Stimulated activated naive CD8-positive, alpha-beta T cell treated with anti-CD3 and anti-CD28 coated beads, Interleukin-15, amount 100 ng/mL, for 72 hours (primary cell): Measurements from ENCODE around the gene PTPRN2.

Experiments
- ATAC-seq: fragments of 150-1000 bp; cut with Tn5 transposase; 2 replicates; pipeline ENCODE4 v1.10.0; 2021; ENCODE audit warnings: mild to moderate bottlenecking, moderate library complexity
- DNase-seq, 2 donors: peaks; one replicate each; pipeline ENCODE4 v3.0.0; 2021 to 2022
- H3K27ac Mint-ChIP-seq, 2 donors: one replicate each; pipeline ENCODE4 v1.8.0; 2022; ENCODE audit warnings: mild to moderate bottlenecking in 2 of 2, mixed read lengths in 2 of 2, moderate library complexity in 2 of 2
- H3K27me3 Mint-ChIP-seq: one replicate; pipeline ENCODE4 v1.8.0; 2022; ENCODE audit warnings: mixed read lengths
- H3K4me1 Mint-ChIP-seq: one replicate; pipeline ENCODE4 v1.8.0; 2022; ENCODE audit warnings: mild to moderate bottlenecking, mixed read lengths
- H3K4me3 Mint-ChIP-seq, 2 donors: one replicate each; pipeline ENCODE4 v1.8.0; 2022; ENCODE audit warnings: mild to moderate bottlenecking in 2 of 2, mixed read lengths in 2 of 2, moderate library complexity in 1 of 2
- H3K9me3 Mint-ChIP-seq, 2 donors: one replicate each; pipeline ENCODE4 v1.8.0; 2022; ENCODE audit warnings: mixed read lengths in 2 of 2

The PTPRN2 gene

GRCh38 chr7:157690833-157691585, 896.6 kb downstream of the PTPRN2 start:
- H3K27me3 Mint-ChIP-seq: peaks cover 73% of the 10 kb centered on the region
- no peaks in the 10 kb centered on the region for H3K9me3 Mint-ChIP-seq
- DNase-seq (no peak), ATAC-seq (peak; percentile 39)
- H3K27ac Mint-ChIP-seq: no peak overlapping the region
- peak overlapping the region; percentile 60 to 61 for H3K4me3 Mint-ChIP-seq
- peaks cover 26% of the 10 kb centered on the region for H3K4me1 Mint-ChIP-seq

- Mint-ChIP-seq H3K27me3 (peaks cover 81% of the 10 kb centered on the region), H3K27ac (no peak overlapping the region), H3K4me3 (peak overlapping the region; percentile 61 to 75), H3K4me1 (peaks cover 32% of the 10 kb centered on the region), H3K9me3 (no peaks in the 10 kb centered on the region)
- DNase-seq (no peak), ATAC-seq (no peak)
Measured at GRCh38 chr7:157690058-157690832, 897.4 kb downstream of the PTPRN2 start.

GRCh38 chr7:157689269-157690057, 898.2 kb downstream of the PTPRN2 start:
- Mint-ChIP-seq H3K27me3 (peaks cover 81% of the 10 kb centered on the region), H3K4me1 (peaks cover 32% of the 10 kb centered on the region), H3K9me3 (no peaks in the 10 kb centered on the region), H3K27ac (no peak overlapping the region), H3K4me3 (no peak overlapping the region)
- no peak for DNase-seq
- no peak for ATAC-seq

GRCh38 chr7:157688533-157689268, 898.9 kb downstream of the PTPRN2 start:
- Mint-ChIP-seq H3K4me1 (peaks cover 39% of the 10 kb centered on the region), H3K4me3 (no peak overlapping the region), H3K27ac (no peak overlapping the region), H3K27me3 (peaks cover 81% of the 10 kb centered on the region), H3K9me3 (no peaks in the 10 kb centered on the region)
- DNase-seq: no peak
- ATAC-seq: no peak

- Mint-ChIP-seq H3K27ac (no peak overlapping the region), H3K4me3 (no peak overlapping the region), H3K4me1 (peaks cover 40% of the 10 kb centered on the region), H3K9me3 (no peaks in the 10 kb centered on the region), H3K27me3 (peaks cover 88% of the 10 kb centered on the region)
- DNase-seq (no peak), ATAC-seq (no peak)
Measured at GRCh38 chr7:157687845-157688532, 899.6 kb downstream of the PTPRN2 start.

- Mint-ChIP-seq H3K27ac (no peak overlapping the region), H3K9me3 (no peaks in the 10 kb centered on the region), H3K4me3 (no peak overlapping the region), H3K4me1 (peaks cover 40% of the 10 kb centered on the region), H3K27me3 (peaks cover 90% of the 10 kb centered on the region)
- ATAC-seq: no peak
- DNase-seq: no peak
Measured at GRCh38 chr7:157687158-157687557, 900.5 kb downstream of the PTPRN2 start.

GRCh38 chr7:157686285-157686894, 901.2 kb downstream of the PTPRN2 start:
- H3K27ac Mint-ChIP-seq: peak overlapping the region in 1 of 2 donors; percentile 17
- peaks cover 37% of the 10 kb centered on the region for H3K4me1 Mint-ChIP-seq
- peaks cover 90% of the 10 kb centered on the region for H3K27me3 Mint-ChIP-seq
- ATAC-seq: no peak
- DNase-seq: no peak
- no peaks in the 10 kb centered on the region for H3K9me3 Mint-ChIP-seq
- no peak overlapping the region for H3K4me3 Mint-ChIP-seq

- Mint-ChIP-seq H3K4me1 (peaks cover 33% of the 10 kb centered on the region), H3K27ac (no peak overlapping the region), H3K4me3 (peak overlapping the region in 1 of 2 donors; percentile 45), H3K27me3 (peaks cover 92% of the 10 kb centered on the region), H3K9me3 (no peaks in the 10 kb centered on the region)
- ATAC-seq (peak; percentile 30), DNase-seq (no peak)
Measured at GRCh38 chr7:157685430-157686284, 902.0 kb downstream of the PTPRN2 start.

GRCh38 chr7:157684909-157685429, 902.7 kb downstream of the PTPRN2 start:
- Mint-ChIP-seq H3K27ac (no peak overlapping the region), H3K27me3 (peaks cover 94% of the 10 kb centered on the region), H3K9me3 (no peaks in the 10 kb centered on the region), H3K4me1 (peaks cover 29% of the 10 kb centered on the region), H3K4me3 (no peak overlapping the region)
- ATAC-seq: peak; percentile 42
- DNase-seq: no peak

GRCh38 chr7:157684157-157684908, 903.3 kb downstream of the PTPRN2 start:
- Mint-ChIP-seq H3K27ac (no peak overlapping the region), H3K9me3 (no peaks in the 10 kb centered on the region), H3K4me3 (peak overlapping the region in 1 of 2 donors; percentile 35), H3K27me3 (peaks cover 94% of the 10 kb centered on the region), H3K4me1 (peaks cover 23% of the 10 kb centered on the region)
- ATAC-seq: no peak
- no peak for DNase-seq

- H3K27ac Mint-ChIP-seq: no peak overlapping the region
Measured at GRCh38 chr7:157683747-157684156, 903.9 kb downstream of the PTPRN2 start.

GRCh38 chr7:157682946-157683746, 904.5 kb downstream of the PTPRN2 start:
- ATAC-seq (no peak), DNase-seq (no peak)
- H3K27ac Mint-ChIP-seq: no peak overlapping the region
- H3K9me3 Mint-ChIP-seq: no peaks in the 10 kb centered on the region
- H3K4me1 Mint-ChIP-seq: peaks cover 23% of the 10 kb centered on the region
- peaks cover 94% of the 10 kb centered on the region for H3K27me3 Mint-ChIP-seq
- H3K4me3 Mint-ChIP-seq: no peak overlapping the region

More at GRCh38 chr7:157683747-157684156, 903.9 kb downstream of the PTPRN2 start:
- DNase-seq: no peak
- no peak for ATAC-seq
- peak overlapping the region in 1 of 2 donors; percentile 35 for H3K4me3 Mint-ChIP-seq
- no peaks in the 10 kb centered on the region for H3K9me3 Mint-ChIP-seq
- H3K4me1 Mint-ChIP-seq: peaks cover 23% of the 10 kb centered on the region
- H3K27me3 Mint-ChIP-seq: peaks cover 94% of the 10 kb centered on the region
